ENCODE data around the gene WDR37. TPM values are rescaled to one million over a fixed set of nuclear protein-coding genes. Genes with fewer than 3 reads are reported as not detected.
A peak's percentile ranks its signal among the peaks of the same experiment; 100 is the strongest.
"Not testable (repeated sequence)": the region's sequence is repeated elsewhere in the genome, so short reads cannot be mapped to it uniquely, and the experiment has no call there.

The WDR37 gene
- total RNA-seq, 1 experiment from 2014 or later = 20.6 TPM

DNA sequence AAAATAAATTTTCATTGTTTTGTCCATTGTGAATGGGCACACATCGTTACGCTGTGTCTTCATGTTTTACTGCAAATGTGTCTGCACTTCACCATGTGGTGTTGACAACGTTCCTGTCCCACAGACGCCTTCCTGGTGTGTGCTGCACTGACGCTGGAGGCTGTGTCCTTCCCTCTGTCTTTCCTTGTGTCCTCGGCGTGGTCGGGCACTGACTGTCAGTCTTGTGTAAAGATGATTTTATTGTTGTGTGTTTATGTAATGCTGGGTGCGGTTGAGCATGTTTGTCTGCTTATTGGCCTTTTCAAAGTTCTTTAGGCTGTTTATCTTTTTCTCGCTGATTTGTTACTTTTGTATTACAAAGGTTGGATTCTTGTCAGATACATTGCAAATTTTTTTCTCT, 48.6 kb upstream of the WDR37 start:
- Mint-ChIP-seq H3K27ac (ENCODE audit: unreplicated experiment) (no peak overlapping the region), H3K4me1 (ENCODE audit: low read depth, unreplicated experiment) (no peaks in the 10 kb centered on the region), H3K4me3 (ENCODE audit: unreplicated experiment) (no peak overlapping the region), H3K27me3 (ENCODE audit: insufficient read depth, unreplicated experiment) (no peaks in the 10 kb centered on the region), H3K9me3 (ENCODE audit: unreplicated experiment) (no peaks in the 10 kb centered on the region), H3K36me3 (ENCODE audit: insufficient read depth, unreplicated experiment) (peaks cover 100% of the 10 kb centered on the region)
- intact Hi-C loops (cut with micrococcal nuclease; ENCODE audit: unreplicated experiment) = no loop called here
- TF ChIP-seq, protein P1, sequence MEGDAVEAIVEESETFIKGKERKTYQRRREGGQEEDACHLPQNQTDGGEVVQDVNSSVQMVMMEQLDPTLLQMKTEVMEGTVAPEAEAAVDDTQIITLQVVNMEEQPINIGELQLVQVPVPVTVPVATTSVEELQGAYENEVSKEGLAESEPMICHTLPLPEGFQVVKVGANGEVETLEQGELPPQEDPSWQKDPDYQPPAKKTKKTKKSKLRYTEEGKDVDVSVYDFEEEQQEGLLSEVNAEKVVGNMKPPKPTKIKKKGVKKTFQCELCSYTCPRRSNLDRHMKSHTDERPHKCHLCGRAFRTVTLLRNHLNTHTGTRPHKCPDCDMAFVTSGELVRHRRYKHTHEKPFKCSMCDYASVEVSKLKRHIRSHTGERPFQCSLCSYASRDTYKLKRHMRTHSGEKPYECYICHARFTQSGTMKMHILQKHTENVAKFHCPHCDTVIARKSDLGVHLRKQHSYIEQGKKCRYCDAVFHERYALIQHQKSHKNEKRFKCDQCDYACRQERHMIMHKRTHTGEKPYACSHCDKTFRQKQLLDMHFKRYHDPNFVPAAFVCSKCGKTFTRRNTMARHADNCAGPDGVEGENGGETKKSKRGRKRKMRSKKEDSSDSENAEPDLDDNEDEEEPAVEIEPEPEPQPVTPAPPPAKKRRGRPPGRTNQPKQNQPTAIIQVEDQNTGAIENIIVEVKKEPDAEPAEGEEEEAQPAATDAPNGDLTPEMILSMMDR (IDR thresholded peaks at IDR 0.05; ENCODE audit: insufficient read depth in 1 of 2, low read depth in 1 of 2, low read length in 1 of 2, severe bottlenecking in 1 of 2, unreplicated experiment in 1 of 2) = no peak
- Histone ChIP-seq H3K9me3 (no peaks in the 10 kb centered on the region), H3K4me1 (no peaks in the 10 kb centered on the region), H3K36me3 (ENCODE audit: control insufficient read depth, insufficient read depth, low read length) (peaks cover 21% of the 10 kb centered on the region), H3K27me3 (replicated peaks; ENCODE audit: control insufficient read depth, insufficient read depth, low read length) (no peaks in the 10 kb centered on the region), H3K4me3 (ENCODE audit: low read depth, low read length) (no peak overlapping the region)
- ChIA-PET CTCF (no interaction called here), POLR2A (interaction anchor here (0.6 kb wide), 2 partner anchors 13 to 34 kb away, joined by 4 to 6 read pairs; no protein-coding TSS in a partner anchor)
- no peak for DNase-seq
- BruUV-seq (replicated peaks) = no TSS peak

DNA sequence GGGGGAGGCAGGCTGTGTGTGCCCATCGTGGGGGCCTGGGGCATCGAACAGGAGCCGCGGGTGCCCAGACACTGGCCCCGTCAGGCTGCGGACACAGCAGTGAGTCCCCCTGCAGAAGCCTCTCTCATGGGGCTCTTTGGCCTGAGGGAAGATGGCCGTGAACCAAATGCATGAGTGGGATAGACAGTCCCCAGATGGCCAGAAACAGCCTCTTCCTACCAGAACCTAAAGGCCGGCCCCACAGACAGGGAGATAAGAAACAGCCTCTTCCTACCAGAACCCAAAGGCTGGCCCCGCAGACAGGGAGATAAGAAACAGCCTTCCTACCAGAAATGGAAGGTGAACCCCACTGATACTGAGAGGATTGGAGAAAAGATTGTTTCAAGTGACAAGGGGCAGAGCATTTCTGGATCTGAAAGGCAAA, 47.1 kb upstream of the WDR37 start:
- no peak overlapping the region for H3K4me3 ChIP-seq (ENCODE audit: low read depth, low read length)
- POLR2A ChIA-PET = no interaction called here
- no peaks in the 10 kb centered on the region for H3K27me3 ChIP-seq (replicated peaks; ENCODE audit: control insufficient read depth, insufficient read depth, low read length)
- intact Hi-C loops (cut with micrococcal nuclease; ENCODE audit: unreplicated experiment) = no loop called here
- Mint-ChIP-seq H3K4me1 (ENCODE audit: low read depth, unreplicated experiment) (no peaks in the 10 kb centered on the region), H3K27ac (ENCODE audit: unreplicated experiment) (peak overlapping the region; percentile 11), H3K4me3 (ENCODE audit: unreplicated experiment) (no peak overlapping the region), H3K9me3 (ENCODE audit: unreplicated experiment) (no peaks in the 10 kb centered on the region), H3K36me3 (ENCODE audit: insufficient read depth, unreplicated experiment) (peaks cover 100% of the 10 kb centered on the region), H3K27me3 (ENCODE audit: insufficient read depth, unreplicated experiment) (no peaks in the 10 kb centered on the region)
- TF ChIP-seq, protein P1 (IDR thresholded peaks at IDR 0.05; ENCODE audit: insufficient read depth in 1 of 2, low read depth in 1 of 2, low read length in 1 of 2, severe bottlenecking in 1 of 2, unreplicated experiment in 1 of 2) = no peak
- H3K4me1 ChIP-seq = no peaks in the 10 kb centered on the region
- CTCF ChIA-PET = no interaction called here
- H3K9me3 ChIP-seq = no peaks in the 10 kb centered on the region
- DNase-seq = peak in 1 of 2 experiments; percentile 26
- H3K36me3 ChIP-seq (ENCODE audit: control insufficient read depth, insufficient read depth, low read length) = peaks cover 16% of the 10 kb centered on the region
- no TSS peak for BruUV-seq (replicated peaks)

- DNase-seq; H3K9me3 ChIP-seq; POLR2A ChIA-PET; H3K27me3 ChIP-seq (replicated peaks; ENCODE audit: control insufficient read depth, insufficient read depth, low read length); H3K4me1 ChIP-seq; H3K4me3 Mint-ChIP-seq (ENCODE audit: unreplicated experiment); H3K27me3 Mint-ChIP-seq (ENCODE audit: insufficient read depth, unreplicated experiment); H3K27ac Mint-ChIP-seq (ENCODE audit: unreplicated experiment); BruUV-seq (replicated peaks); H3K4me1 Mint-ChIP-seq (ENCODE audit: low read depth, unreplicated experiment); intact Hi-C loops (cut with micrococcal nuclease; ENCODE audit: unreplicated experiment); H3K4me3 ChIP-seq (ENCODE audit: low read depth, low read length); H3K9me3 Mint-ChIP-seq (ENCODE audit: unreplicated experiment); CTCF ChIA-PET; H3K36me3 ChIP-seq (ENCODE audit: control insufficient read depth, insufficient read depth, low read length): not testable (repeated sequence)
- peaks cover 100% of the 10 kb centered on the region for H3K36me3 Mint-ChIP-seq (ENCODE audit: insufficient read depth, unreplicated experiment)
Measured at GRCh38 chr10:1009947-1010346, 46.2 kb upstream of the WDR37 start.

- Mint-ChIP-seq H3K4me1 (ENCODE audit: low read depth, unreplicated experiment) (no peaks in the 10 kb centered on the region), H3K27ac (ENCODE audit: unreplicated experiment) (no peak overlapping the region), H3K36me3 (ENCODE audit: insufficient read depth, unreplicated experiment) (peaks cover 100% of the 10 kb centered on the region), H3K27me3 (ENCODE audit: insufficient read depth, unreplicated experiment) (no peaks in the 10 kb centered on the region), H3K4me3 (ENCODE audit: unreplicated experiment) (no peak overlapping the region), H3K9me3 (ENCODE audit: unreplicated experiment) (no peaks in the 10 kb centered on the region)
- no peaks in the 10 kb centered on the region for H3K9me3 ChIP-seq
- POLR2A ChIA-PET = no interaction called here
- peaks cover 8% of the 10 kb centered on the region for H3K36me3 ChIP-seq (ENCODE audit: control insufficient read depth, insufficient read depth, low read length)
- intact Hi-C loops (cut with micrococcal nuclease; ENCODE audit: unreplicated experiment) = no loop called here
- CTCF ChIA-PET = no interaction called here
- H3K4me3 ChIP-seq (ENCODE audit: low read depth, low read length) = no peak overlapping the region
- no peaks in the 10 kb centered on the region for H3K27me3 ChIP-seq (replicated peaks; ENCODE audit: control insufficient read depth, insufficient read depth, low read length)
- TF ChIP-seq, protein P1 (IDR thresholded peaks at IDR 0.05; ENCODE audit: insufficient read depth in 1 of 2, low read depth in 1 of 2, low read length in 1 of 2, severe bottlenecking in 1 of 2, unreplicated experiment in 1 of 2) = no peak
- H3K4me1 ChIP-seq = no peaks in the 10 kb centered on the region
- DNase-seq = no peak
- no TSS peak for BruUV-seq (replicated peaks)
Measured at GRCh38 chr10:1010703-1011102, 45.5 kb upstream of the WDR37 start.
